Measurements from ENCODE around the gene SLC35B1.

GRCh38 chr17:49731435-49731831 is 23.7 kb upstream of the SLC35B1 start:
- TF ChIP-seq CTCF (optimal IDR thresholded peaks at IDR 0.05 in 1 of 3, IDR thresholded peaks at IDR 0.05 in 1 of 3, conservative IDR thresholded peaks at IDR 0.05 in 1 of 3; ENCODE audit: extremely low read depth in 1 of 3, insufficient read depth in 2 of 3, low read length in 3 of 3) (no peak), EZH2 (IDR thresholded peaks at IDR 0.05; ENCODE audit: low read length) (no peak)

All from keratinocyte (primary cell).